IMR-90 (cell line): ENCODE results near the gene CLK3. TPM values are rescaled to one million over a fixed set of nuclear protein-coding genes. Genes with fewer than 3 reads are reported as not detected.

Experiments
- ATAC-seq: fragments of 200-7000 bp; cut with Tn5 transposase; 2 replicates; pipeline ENCODE4 v1.9.1; 2020; ENCODE audit warnings: low read depth, mild to moderate bottlenecking, moderate library complexity
- BruUV-seq: library from RNA; stranded (reverse); fragments of 400-500 nt; replicated peaks from 2 replicates; lab custom pipeline; 2021; lab: Mats Ljungman, UMichigan
- CTCF ChIA-PET: fragments of 300-600 bp; formaldehyde crosslinking; extraction: SDS; loops from one replicate; lab custom pipeline; 2021; ENCODE audit warnings: antibody characterized with exemption; lab: Yijun Ruan, JAX
- POLR2A ChIA-PET: fragments of 300-600 bp; sonication (Branson Sonifier 250); formaldehyde crosslinking; loops from one replicate; lab custom pipeline; 2022; ENCODE audit warnings: antibody characterized with exemption; ENCODE audit not compliant: unreplicated experiment; lab: Charles Lee
- DNase-seq: peaks from one replicate; pipeline ENCODE4 v3.0.0; 2013
- H2AFZ ChIP-seq: replicated peaks from 2 replicates; pipeline ENCODE3; 2013; ENCODE audit warnings: low read length, mild to moderate bottlenecking; ENCODE audit not compliant: poor library complexity
- H2AK5ac ChIP-seq: 2 replicates; pipeline ENCODE4 v1.6.1; 2013; ENCODE audit warnings: low read depth, low read length, inconsistent platforms
- H2AK9ac ChIP-seq: replicated peaks from 2 replicates; pipeline ENCODE3; 2013; ENCODE audit warnings: mild to moderate bottlenecking, low read depth, low read length, moderate library complexity; ENCODE audit not compliant: poor library complexity
- H2BK120ac ChIP-seq: 2 replicates; pipeline ENCODE4 v1.6.1; 2013; ENCODE audit warnings: low read depth, low read length, inconsistent platforms
- H2BK15ac ChIP-seq: 3 replicates; pipeline ENCODE4 v1.6.1; 2013; ENCODE audit warnings: low read depth, low read length, inconsistent platforms
- H2BK20ac ChIP-seq: 2 replicates; pipeline ENCODE4 v1.6.1; 2013; ENCODE audit warnings: low read depth, mild to moderate bottlenecking, inconsistent platforms, low read length, moderate library complexity
- H2BK5ac ChIP-seq: 2 replicates; pipeline ENCODE4 v1.6.1; 2013; ENCODE audit warnings: mild to moderate bottlenecking, low read depth, low read length, inconsistent platforms; ENCODE audit not compliant: poor library complexity, severe bottlenecking
- H3K14ac ChIP-seq: replicated peaks from 2 replicates; pipeline ENCODE4 v1.6.1; 2013; ENCODE audit warnings: low read depth, low read length, inconsistent platforms
- H3K18ac ChIP-seq: 2 replicates; pipeline ENCODE4 v1.6.1; 2013; ENCODE audit warnings: low read depth, low read length, control low read depth
- H3K23ac ChIP-seq: 2 replicates; pipeline ENCODE4 v1.6.1; 2013; ENCODE audit warnings: low read depth, low read length, inconsistent platforms
- H3K27ac ChIP-seq: 2 replicates; pipeline ENCODE4 v1.5.1; 2013; ENCODE audit warnings: mild to moderate bottlenecking, control low read depth, low read length; ENCODE audit not compliant: insufficient read depth
- H3K27me3 ChIP-seq: 2 replicates; pipeline ENCODE4 v1.6.1; 2013; ENCODE audit warnings: low read length; ENCODE audit not compliant: control insufficient read depth, insufficient read depth
- H3K36me3 ChIP-seq: 2 replicates; pipeline ENCODE4 v1.6.1; 2013; ENCODE audit warnings: low read length, mixed read lengths; ENCODE audit not compliant: control insufficient read depth, insufficient read depth
- H3K4ac ChIP-seq: 2 replicates; pipeline ENCODE4 v1.6.1; 2013; ENCODE audit warnings: low read depth, low read length, inconsistent platforms
- H3K4me1 ChIP-seq: 2 replicates; pipeline ENCODE4 v1.6.1; 2013; ENCODE audit warnings: low read length, mixed read lengths; ENCODE audit not compliant: control insufficient read depth, insufficient read depth
- H3K4me2 ChIP-seq: 2 replicates; pipeline ENCODE4 v1.6.1; 2013; ENCODE audit warnings: low read depth, mild to moderate bottlenecking, control low read depth, low read length, moderate library complexity
- H3K4me3 ChIP-seq: 2 replicates; pipeline ENCODE4 v1.5.1; 2013; ENCODE audit warnings: low read depth, mild to moderate bottlenecking, control low read depth, low read length, moderate library complexity; ENCODE audit not compliant: insufficient read depth
- H3K56ac ChIP-seq: 2 replicates; pipeline ENCODE4 v1.6.1; 2013; ENCODE audit warnings: low read length, inconsistent platforms; ENCODE audit not compliant: insufficient read depth; ENCODE audit errors: extremely low read depth
- H3K79me1 ChIP-seq, 2 experiments: 2 replicates each; pipeline ENCODE4 v1.6.1; 2013; ENCODE audit warnings: low read length in 2 of 2, inconsistent platforms in 1 of 2, low read depth in 1 of 2
- H3K9ac ChIP-seq: 2 replicates; pipeline ENCODE4 v1.6.1; 2013; ENCODE audit warnings: low read depth, low read length, control low read depth
- H3K9me1 ChIP-seq: 2 replicates; pipeline ENCODE4 v1.6.1; 2013; ENCODE audit warnings: low read length, inconsistent platforms; ENCODE audit not compliant: insufficient read depth
- H3K9me3 ChIP-seq: 2 replicates; pipeline ENCODE4 v1.6.1; 2013; ENCODE audit warnings: low read length; ENCODE audit not compliant: control insufficient read depth, insufficient read depth
- H4K20me1 ChIP-seq: 2 replicates; pipeline ENCODE4 v1.6.1; 2013; ENCODE audit warnings: low read length, inconsistent platforms; ENCODE audit not compliant: insufficient read depth
- H4K5ac ChIP-seq: 2 replicates; pipeline ENCODE4 v1.6.1; 2013; ENCODE audit warnings: mild to moderate bottlenecking, low read depth, low read length, control low read depth
- H4K8ac ChIP-seq, 2 experiments: 2 replicates each; pipeline ENCODE4 v1.6.1; 2013; ENCODE audit warnings: low read depth in 2 of 2, low read length in 2 of 2, control low read depth in 1 of 2, inconsistent platforms in 1 of 2
- H4K91ac ChIP-seq: 2 replicates; pipeline ENCODE4 v1.6.1; 2013; ENCODE audit warnings: low read depth, low read length, inconsistent platforms; ENCODE audit not compliant: insufficient read depth
- BHLHE40 ChIP-seq: fragments of 150-350 bp; IDR thresholded peaks from 2 replicates; pipeline ENCODE4 v1.6.1; 2016; ENCODE audit warnings: mild to moderate bottlenecking, low read depth, low read length
- CEBPB ChIP-seq: IDR thresholded peaks from 2 replicates; pipeline ENCODE4 v1.6.1; 2012; ENCODE audit warnings: low read depth, low read length, improper control_type of control experiment
- CHD1 ChIP-seq: IDR thresholded peaks from 2 replicates; pipeline ENCODE4 v1.6.1; 2012; ENCODE audit warnings: low read depth, low read length, improper control_type of control experiment
- CTCF ChIP-seq: conservative IDR thresholded peaks from 2 replicates; pipeline ENCODE4 v1.5.1; 2012; ENCODE audit warnings: mild to moderate bottlenecking, low read depth, low read length, improper control_type of control experiment
- ELK1 ChIP-seq: fragments of 150-350 bp; IDR thresholded peaks from 2 replicates; pipeline ENCODE4 v1.6.1; 2016; ENCODE audit warnings: low read depth, mild to moderate bottlenecking, low read length, moderate library complexity, borderline replicate concordance
- FOS ChIP-seq: fragments of 150-350 bp; IDR thresholded peaks from 2 replicates; pipeline ENCODE4 v1.6.1; 2016; ENCODE audit warnings: low read depth, low read length
- MAFK ChIP-seq: IDR thresholded peaks from 2 replicates; pipeline ENCODE4 v1.6.1; 2012; ENCODE audit warnings: low read depth, low read length, improper control_type of control experiment
- MAZ ChIP-seq: IDR thresholded peaks from 2 replicates; pipeline ENCODE4 v1.6.1; 2012; ENCODE audit warnings: low read depth, mild to moderate bottlenecking, low read length, improper control_type of control experiment, moderate library complexity, borderline replicate concordance
- MXI1 ChIP-seq: IDR thresholded peaks from 2 replicates; pipeline ENCODE4 v1.6.1; 2012; ENCODE audit warnings: low read depth, mild to moderate bottlenecking, low read length, moderate library complexity, borderline replicate concordance
- NFE2L2 ChIP-seq: fragments of 150-350 bp; IDR thresholded peaks from 2 replicates; pipeline ENCODE4 v1.6.1; 2016; ENCODE audit warnings: low read depth, mild to moderate bottlenecking, low read length
- POLR2A ChIP-seq: IDR thresholded peaks from 2 replicates; pipeline ENCODE4 v1.6.1; 2012; ENCODE audit warnings: mild to moderate bottlenecking, low read depth, low read length
- RAD21 ChIP-seq: IDR thresholded peaks from 2 replicates; pipeline ENCODE4 v1.6.1; 2012; ENCODE audit warnings: low read length, improper control_type of control experiment
- RCOR1 ChIP-seq: IDR thresholded peaks from 2 replicates; pipeline ENCODE4 v1.6.1; 2012; ENCODE audit warnings: mild to moderate bottlenecking, low read length, improper control_type of control experiment; ENCODE audit not compliant: insufficient replicate concordance
- RFX5 ChIP-seq: IDR thresholded peaks from 2 replicates; pipeline ENCODE4 v1.8.0; 2012; ENCODE audit warnings: low read depth, mild to moderate bottlenecking, low read length, moderate library complexity
- SMC3 ChIP-seq: fragments of 150-350 bp; IDR thresholded peaks from 2 replicates; pipeline ENCODE4 v1.6.1; 2016; ENCODE audit warnings: low read depth, mild to moderate bottlenecking, antibody characterized with exemption, low read length, moderate library complexity
- USF2 ChIP-seq: fragments of 150-350 bp; IDR thresholded peaks from 2 replicates; pipeline ENCODE4 v1.6.1; 2017; ENCODE audit warnings: mild to moderate bottlenecking, antibody characterized with exemption, low read length, low read depth
- WGBS, 2 experiments: methylation state at CpG; one replicate each; pipeline versions ENCODE4 v1.1.5 to v1.1.7; 2013; ENCODE audit warnings: missing lambda C conversion rate in 2 of 2; ENCODE audit not compliant: insufficient read length in 1 of 2; ENCODE audit errors: extremely low coverage in 2 of 2; 5-methylcytosine and 5-hydroxymethylcytosine counted together
- dilution Hi-C: fragments of 300-500 bp; cut with HindIII; formaldehyde crosslinking; loops from one replicate; pipeline ENCODE4 v1.14.3; 2018; ENCODE audit warnings: low sequenced_read_pairs; ENCODE audit not compliant: unreplicated experiment
- in situ Hi-C: fragments of 300-500 bp; cut with MboI; formaldehyde crosslinking; loops from 3 replicates; pipeline ENCODE4 v1.14.3; 2019; ENCODE audit warnings: low sequenced_read_pairs, inconsistent platforms, mixed read lengths
- intact Hi-C: fragments of 100-400 bp; cut with micrococcal nuclease; formaldehyde crosslinking; loops from 2 replicates; pipeline ENCODE4 v1.10.0; 2022
- polyA plus RNA-seq, 3 experiments: library from polyadenylated mRNA; depleted of rRNA; stranded (reverse); fragments of >200 nt; gene quantifications; 2 replicates each; pipeline ENCODE4 v1.2.3, GENCODE V29; 2012; ENCODE audit warnings: low replicate concordance in 1 of 3
- total RNA-seq: library from RNA; depleted of rRNA; stranded (reverse); fragments of >200 nt; gene quantifications from 2 replicates; pipeline ENCODE4 v1.2.3, GENCODE V29; 2012

The CLK3 gene
- total and polyA plus RNA-seq, 2 of the 4 experiments (the other 2 are of a cell fraction): 84.7 to 117 TPM

GRCh38 chr15:74608786-74609185 is 6.8 kb upstream of the CLK3 start:
- Histone ChIP-seq H2BK20ac (no peak overlapping the region), H3K56ac (no peak overlapping the region), H3K14ac (no peak overlapping the region), H2BK15ac (no peak overlapping the region), H3K18ac (no peak overlapping the region), H2BK5ac (no peak overlapping the region), H4K8ac (no peak overlapping the region), H3K9me1 (no peaks in the 10 kb centered on the region), H3K79me1 (no peaks in the 10 kb centered on the region), H2AK5ac (no peak overlapping the region), H3K9me3 (no peaks in the 10 kb centered on the region), H2AFZ (no peak overlapping the region), H3K27ac (no peak overlapping the region), H3K27me3 (peaks cover 6% of the 10 kb centered on the region; the same call in 1 of the 2 replicates), H3K4me1 (peaks cover 2% of the 10 kb centered on the region; the same call in 1 of the 2 replicates), H3K36me3 (no peaks in the 10 kb centered on the region), H2AK9ac (no peak overlapping the region), H2BK120ac (no peak overlapping the region), H4K91ac (no peak overlapping the region), H4K20me1 (no peaks in the 10 kb centered on the region), H3K9ac (no peak overlapping the region), H3K23ac (no peak overlapping the region), H4K5ac (no peak overlapping the region), H3K4me3 (no peak overlapping the region), H3K4ac (no peak overlapping the region), H3K4me2 (no peak overlapping the region)
- ChIA-PET CTCF (no interaction called here), POLR2A (no interaction called here)
- DNase-seq (no peak), ATAC-seq (no peak)
- BruUV-seq: no TSS peak
- dilution Hi-C loops (no loop called here), intact Hi-C loops (no loop called here), in situ Hi-C loops (no loop called here)
- 60% methylated on average over 1 of the region's 3 CpGs; no CpG with 5 or more reads in 1 of the 2 experiments for WGBS, 2 experiments
- no peak for TF ChIP-seq RFX5
- TF ChIP-seq MAFK: no peak
- no peak for TF ChIP-seq BHLHE40
- TF ChIP-seq RAD21: no peak
- TF ChIP-seq POLR2A: no peak
- no peak for TF ChIP-seq CEBPB
- no peak for TF ChIP-seq CTCF
- TF ChIP-seq CHD1: no peak
- no peak for TF ChIP-seq SMC3
- no peak for TF ChIP-seq ELK1
- TF ChIP-seq MXI1: no peak
- TF ChIP-seq RCOR1: no peak
- TF ChIP-seq USF2: no peak
- no peak for TF ChIP-seq MAZ
- TF ChIP-seq NFE2L2: no peak
- TF ChIP-seq FOS: no peak
